GM18951 (cell line): ENCODE results near the gene SUSD5.

Experiments used
- POLR2A ChIP-seq: IDR thresholded peaks from 4 replicates; pipeline ENCODE4 v1.6.1; 2011; ENCODE audit warnings: mild to moderate bottlenecking; ENCODE audit not compliant: insufficient read length, insufficient read depth; ENCODE audit errors: extremely low read depth
- in situ Hi-C: fragments of 300-500 bp; cut with MboI; formaldehyde crosslinking; loops from one replicate; pipeline ENCODE4 v1.12.0; 2022; ENCODE audit warnings: low sequenced_read_pairs, mixed read lengths, inconsistent platforms; ENCODE audit not compliant: unreplicated experiment

The SUSD5 gene

GRCh38 chr3:33159234-33159633 lies 59.4 kb downstream of the SUSD5 start:
- no peak for TF ChIP-seq POLR2A
- in situ Hi-C loops, result loop anchor here (10.0 kb wide), 1 partner anchor 206 kb away; no protein-coding TSS in a partner anchor

GRCh38 chr3:33155301-33155700 lies 63.3 kb downstream of the SUSD5 start:
- TF ChIP-seq POLR2A, result no peak
- in situ Hi-C loops, result loop anchor here (10.0 kb wide), 1 partner anchor 210 kb away; no protein-coding TSS in a partner anchor

GRCh38 chr3:33153782-33154181 lies 64.8 kb downstream of the SUSD5 start:
- in situ Hi-C loops, result loop anchor here (10.0 kb wide), 1 partner anchor 211 kb away; no protein-coding TSS in a partner anchor
- TF ChIP-seq POLR2A, result no peak

GRCh38 chr3:33152363-33153360 lies 65.9 kb downstream of the SUSD5 start:
- no peak for TF ChIP-seq POLR2A
- in situ Hi-C loops, result loop anchor here (10.0 kb wide), 1 partner anchor 212 kb away; no protein-coding TSS in a partner anchor

- in situ Hi-C loops, result loop anchor here (25.0 kb wide), 1 partner anchor 638 kb away; the partner anchor contains the start of gene PDCD6IP
- TF ChIP-seq POLR2A, result no peak
These were observed 69.3 kb downstream of the SUSD5 start for GRCh38 chr3:33149342-33149741.

GRCh38 chr3:33146791-33147445 lies 71.7 kb downstream of the SUSD5 start:
- in situ Hi-C loops, result loop anchor here (25.0 kb wide), 1 partner anchor 640 kb away; the partner anchor contains the start of gene PDCD6IP
- TF ChIP-seq POLR2A, result no peak

- in situ Hi-C loops, result loop anchor here (25.0 kb wide), 1 partner anchor 641 kb away; the partner anchor contains the start of gene PDCD6IP
- no peak for TF ChIP-seq POLR2A
These were observed 72.6 kb downstream of the SUSD5 start for GRCh38 chr3:33145901-33146580.

GRCh38 chr3:33145221-33145900 lies 73.2 kb downstream of the SUSD5 start:
- in situ Hi-C loops, result loop anchor here (25.0 kb wide), 1 partner anchor 642 kb away; the partner anchor contains the start of gene PDCD6IP
- TF ChIP-seq POLR2A, result no peak

GRCh38 chr3:33144433-33144832 lies 74.2 kb downstream of the SUSD5 start:
- in situ Hi-C loops, result loop anchor here (25.0 kb wide), 1 partner anchor 643 kb away; the partner anchor contains the start of gene PDCD6IP

GRCh38 chr3:33141006-33141405 lies 77.6 kb downstream of the SUSD5 start:
- in situ Hi-C loops, result loop anchor here (25.0 kb wide), 1 partner anchor 646 kb away; the partner anchor contains the start of gene PDCD6IP
- no peak for TF ChIP-seq POLR2A

More at GRCh38 chr3:33144433-33144832, 74.2 kb downstream of the SUSD5 start:
- TF ChIP-seq POLR2A, result no peak

- no peak for TF ChIP-seq POLR2A
- in situ Hi-C loops, result loop anchor here (25.0 kb wide), 1 partner anchor 647 kb away; the partner anchor contains the start of gene PDCD6IP
These were observed 78.6 kb downstream of the SUSD5 start for GRCh38 chr3:33139996-33140395.

- in situ Hi-C loops, result loop anchor here (25.0 kb wide), 1 partner anchor 648 kb away; the partner anchor contains the start of gene PDCD6IP
These were observed 79.5 kb downstream of the SUSD5 start for GRCh38 chr3:33139006-33139623.

- TF ChIP-seq POLR2A, result no peak
- in situ Hi-C loops, result loop anchor here (25.0 kb wide), 1 partner anchor 650 kb away; the partner anchor contains the start of gene PDCD6IP
These were observed 80.9 kb downstream of the SUSD5 start for GRCh38 chr3:33137691-33138090.
